ENCODE results near the gene INTS15. TPM values are rescaled to one million over a fixed set of nuclear protein-coding genes. Genes with fewer than 3 reads are reported as not detected.
A peak's percentile ranks its signal among the peaks of the same experiment; 100 is the strongest.

Gene INTS15
- 24.7 and 30.7 TPM in 2 replicates for total RNA-seq (2014; rRNA removed; shearing (Covaris generic))

DNA sequence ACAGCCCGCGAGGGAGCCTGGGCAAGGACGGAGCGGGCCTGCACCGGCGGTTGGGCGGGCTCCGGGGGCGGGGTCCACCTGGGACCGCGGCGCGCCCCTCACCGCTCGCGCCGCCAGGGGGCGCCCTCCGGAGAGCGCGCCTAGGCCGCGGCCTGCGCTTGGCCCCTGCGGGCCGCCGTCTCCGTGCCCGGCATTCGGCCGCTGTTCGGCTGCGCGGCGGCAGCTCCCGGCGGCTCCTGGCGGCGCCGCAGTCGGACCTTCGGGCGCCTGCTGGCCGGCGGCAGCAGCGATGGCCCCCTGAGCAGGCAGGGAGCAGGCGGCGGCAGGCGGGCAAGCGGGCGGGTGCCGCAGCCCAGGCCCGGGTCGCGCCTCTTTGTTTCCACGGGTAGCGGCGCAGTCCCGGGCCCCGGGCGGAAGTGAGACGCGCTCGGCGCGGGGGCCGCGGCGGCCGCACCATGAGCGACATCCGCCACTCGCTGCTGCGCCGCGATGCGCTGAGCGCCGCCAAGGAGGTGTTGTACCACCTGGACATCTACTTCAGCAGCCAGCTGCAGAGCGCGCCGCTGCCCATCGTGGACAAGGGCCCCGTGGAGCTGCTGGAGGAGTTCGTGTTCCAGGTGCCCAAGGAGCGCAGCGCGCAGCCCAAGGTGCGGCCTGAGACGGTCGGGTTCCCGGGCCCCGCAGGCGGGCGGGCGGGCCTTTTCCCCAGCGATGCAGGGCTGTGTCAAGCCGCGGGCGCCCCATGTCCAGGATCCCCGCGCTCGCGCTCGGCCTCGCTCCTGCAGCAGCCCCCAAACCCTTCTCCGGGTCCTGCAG lies at the start of gene INTS15:
Gene INTS15 (plus strand): TSS at position 193 of the 816 bp plus-strand sequence. CDS start 263 bp downstream, at position 456.
- H3K36me3 ChIP-seq (replicated peaks; ENCODE audit: control insufficient read depth, insufficient read depth, low read length) = peaks cover 10% of the 10 kb centered on the region
- no peaks in the 10 kb centered on the region for H3K27me3 ChIP-seq (ENCODE audit: control insufficient read depth, insufficient read depth, low read length)
- H3K4me3 ChIP-seq (ENCODE audit: insufficient read depth, low read depth, low read length) = peak within 1 kb of the TSS; percentile 95
- DNase-seq = peak; percentile 99

- Histone ChIP-seq H3K36me3 (replicated peaks; ENCODE audit: control insufficient read depth, insufficient read depth, low read length) (no peaks in the 10 kb centered on the region), H3K27me3 (ENCODE audit: control insufficient read depth, insufficient read depth, low read length) (no peaks in the 10 kb centered on the region; the same call in 1 of the 2 replicates), H3K4me3 (ENCODE audit: insufficient read depth, low read depth, low read length) (no peak overlapping the region)
- DNase-seq = no peak
Measured at GRCh38 chr7:6542368-6542767, 47.5 kb upstream of the INTS15 start.

DNA sequence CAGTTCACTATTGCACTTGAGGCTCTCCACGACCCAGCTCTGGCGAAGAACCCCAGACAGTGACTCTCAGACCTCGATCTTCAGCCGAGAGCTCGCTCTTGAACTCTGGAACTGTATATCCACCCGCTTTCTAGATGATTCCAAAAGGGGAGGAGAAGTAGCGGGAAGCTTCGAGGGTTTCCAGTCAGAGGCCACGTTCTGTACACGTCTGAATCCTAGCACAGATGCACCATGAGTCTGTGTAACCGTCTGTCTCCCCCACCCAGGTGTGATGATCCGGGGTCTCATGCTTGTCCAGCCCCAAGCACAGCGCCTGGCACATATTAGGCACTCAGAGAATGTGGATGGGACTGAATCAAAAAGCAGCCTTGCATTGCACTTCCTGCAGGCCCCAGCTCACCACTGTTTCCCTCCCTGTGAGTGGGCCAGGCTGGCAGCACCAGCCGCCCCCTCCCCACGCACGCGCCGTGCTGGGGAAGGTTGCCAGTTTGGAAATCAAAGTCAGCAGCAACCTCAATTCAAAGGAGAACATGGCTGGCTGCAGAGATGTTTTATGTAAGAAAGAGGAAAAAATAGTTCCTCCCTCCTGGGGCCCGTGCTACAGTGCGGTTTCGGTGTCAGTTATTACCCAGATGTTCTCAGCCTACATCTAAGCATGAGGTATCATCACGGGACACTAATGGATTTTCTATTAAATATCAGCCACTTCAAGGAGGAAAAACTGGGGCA lies 44.3 kb upstream of the INTS15 start:
- Histone ChIP-seq H3K27me3 (ENCODE audit: control insufficient read depth, insufficient read depth, low read length) (no peaks in the 10 kb centered on the region), H3K36me3 (replicated peaks; ENCODE audit: control insufficient read depth, insufficient read depth, low read length) (no peaks in the 10 kb centered on the region), H3K4me3 (ENCODE audit: insufficient read depth, low read depth, low read length) (no peak overlapping the region)
- DNase-seq = peak; percentile 33

DNA sequence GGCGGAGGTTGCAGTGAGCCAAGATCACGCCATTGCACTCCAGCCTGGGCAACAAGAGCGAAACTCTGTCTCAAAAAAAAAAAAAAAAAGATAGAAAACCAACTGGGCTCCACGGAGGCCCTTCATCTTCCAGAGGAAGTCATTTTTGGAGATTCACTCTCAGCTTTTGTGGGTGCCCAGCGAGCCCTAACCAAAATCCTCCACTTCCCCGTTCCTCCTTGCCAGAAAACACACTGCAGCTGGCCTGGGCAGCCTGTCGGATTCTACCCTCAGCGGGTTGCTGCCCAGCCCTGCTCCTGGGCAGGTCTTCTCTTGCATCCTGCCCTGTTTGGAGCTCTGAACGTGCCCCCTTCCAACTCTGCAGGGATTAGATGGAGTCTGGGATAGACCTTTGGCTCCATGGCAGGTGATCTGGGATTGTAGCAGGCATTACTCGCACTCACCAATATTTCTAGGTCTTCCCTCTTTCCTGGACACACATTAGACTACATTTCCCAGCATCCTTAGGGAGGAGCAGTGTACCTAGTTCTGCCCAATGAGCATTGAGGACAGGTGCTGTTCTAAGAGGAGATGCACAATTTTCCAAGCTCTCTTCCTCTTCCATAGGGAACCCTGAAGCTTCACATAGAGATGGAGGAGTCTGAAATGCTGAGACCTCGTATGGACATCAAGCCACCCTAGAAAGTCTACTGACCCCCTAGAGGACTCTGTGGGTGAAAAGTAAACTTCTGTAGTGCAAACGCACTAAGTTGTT lies 43.1 kb upstream of the INTS15 start:
- Histone ChIP-seq H3K36me3 (replicated peaks; ENCODE audit: control insufficient read depth, insufficient read depth, low read length) (no peaks in the 10 kb centered on the region), H3K4me3 (ENCODE audit: insufficient read depth, low read depth, low read length) (no peak overlapping the region), H3K27me3 (ENCODE audit: control insufficient read depth, insufficient read depth, low read length) (no peaks in the 10 kb centered on the region)
- peak; percentile 85 for DNase-seq

DNA sequence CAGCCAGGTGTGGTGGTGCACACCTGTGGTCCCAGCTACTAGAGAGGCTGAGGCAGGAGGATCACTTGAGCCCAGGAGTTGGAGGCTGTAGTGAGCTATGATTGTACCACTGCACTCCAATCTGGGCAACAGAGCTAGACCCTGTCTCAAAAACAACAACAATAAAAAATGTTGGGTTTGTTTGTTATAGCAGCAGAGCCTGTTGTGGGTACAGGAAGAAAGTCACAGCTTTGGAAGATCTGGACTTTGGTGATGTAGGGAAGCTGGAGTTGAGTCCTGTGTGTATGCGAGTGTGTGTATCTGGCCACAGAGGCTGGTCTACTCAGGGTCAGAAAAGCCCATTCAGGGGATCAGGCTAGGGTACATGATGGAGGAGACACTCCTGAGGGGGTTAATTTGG lies 42.4 kb upstream of the INTS15 start:
- peak; percentile 10 for DNase-seq
- Histone ChIP-seq H3K4me3 (ENCODE audit: insufficient read depth, low read depth, low read length) (no peak overlapping the region), H3K27me3 (ENCODE audit: control insufficient read depth, insufficient read depth, low read length) (no peaks in the 10 kb centered on the region), H3K36me3 (replicated peaks; ENCODE audit: control insufficient read depth, insufficient read depth, low read length) (no peaks in the 10 kb centered on the region)

DNA sequence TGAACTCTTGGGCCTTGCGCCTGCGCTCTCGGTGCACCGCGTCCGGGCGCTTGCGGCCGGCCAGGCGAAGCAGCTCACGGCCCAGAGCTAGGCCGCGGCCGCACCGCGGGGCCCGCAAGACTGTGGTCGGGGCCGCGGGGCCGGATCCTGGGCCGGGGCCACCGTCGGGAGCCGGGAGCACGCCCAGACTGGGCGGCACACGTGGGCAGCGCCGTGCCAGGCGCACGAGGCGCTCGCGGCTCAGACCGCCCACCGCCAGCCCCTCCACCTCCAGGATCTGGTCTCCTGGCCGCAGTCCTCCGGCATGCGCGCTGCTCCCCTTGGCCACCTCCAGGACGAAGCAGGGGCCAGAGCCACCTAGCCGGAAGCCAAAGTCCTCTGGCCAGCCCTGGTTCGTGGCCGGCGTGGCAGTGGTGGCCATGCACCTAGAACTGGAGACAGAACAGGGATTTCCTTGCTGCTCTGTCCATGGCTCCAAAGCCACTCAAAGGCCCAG lies 38.8 kb upstream of the INTS15 start, which contains the start of gene GRID2IP:
Gene GRID2IP (minus strand): TSS at position 446 of the 496 bp plus-strand sequence. CDS start 25 bp downstream, at position 421.
- Histone ChIP-seq H3K4me3 (ENCODE audit: insufficient read depth, low read depth, low read length) (no peak within 1 kb of the TSS), H3K27me3 (ENCODE audit: control insufficient read depth, insufficient read depth, low read length) (no peaks in the 10 kb centered on the region), H3K36me3 (replicated peaks; ENCODE audit: control insufficient read depth, insufficient read depth, low read length) (no peaks in the 10 kb centered on the region)
- peak; percentile 59 for DNase-seq

DNA sequence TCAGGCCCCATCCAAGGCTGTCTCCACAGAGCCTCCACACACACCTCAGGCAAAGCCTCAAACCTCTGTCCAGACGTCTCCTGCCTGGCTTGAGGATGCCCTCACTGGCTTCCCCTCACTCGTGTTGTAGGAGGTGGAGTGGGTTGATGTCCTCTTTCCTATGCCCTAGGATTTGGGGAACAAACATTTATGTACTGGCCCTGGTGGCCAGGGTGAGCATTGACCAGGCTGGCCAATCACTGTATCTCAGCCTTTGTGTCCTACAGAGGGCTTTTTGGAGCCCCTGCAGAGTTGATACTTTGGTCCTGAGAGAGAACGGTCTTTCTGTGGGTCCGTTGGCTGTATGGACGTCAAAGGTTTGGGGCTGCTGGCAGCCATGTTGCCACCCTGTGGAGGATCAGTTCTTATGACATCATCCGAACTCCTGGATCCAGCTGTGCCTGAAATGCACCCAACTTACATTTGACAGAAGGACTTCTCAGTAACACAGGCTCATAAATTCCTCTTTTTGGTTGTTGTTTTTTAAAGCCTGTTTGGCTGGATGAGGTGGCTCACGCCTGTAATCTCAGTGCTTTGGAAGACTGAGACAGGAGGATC lies 36.3 kb upstream of the INTS15 start:
- H3K27me3 ChIP-seq (ENCODE audit: control insufficient read depth, insufficient read depth, low read length) = no peaks in the 10 kb centered on the region

DNA sequence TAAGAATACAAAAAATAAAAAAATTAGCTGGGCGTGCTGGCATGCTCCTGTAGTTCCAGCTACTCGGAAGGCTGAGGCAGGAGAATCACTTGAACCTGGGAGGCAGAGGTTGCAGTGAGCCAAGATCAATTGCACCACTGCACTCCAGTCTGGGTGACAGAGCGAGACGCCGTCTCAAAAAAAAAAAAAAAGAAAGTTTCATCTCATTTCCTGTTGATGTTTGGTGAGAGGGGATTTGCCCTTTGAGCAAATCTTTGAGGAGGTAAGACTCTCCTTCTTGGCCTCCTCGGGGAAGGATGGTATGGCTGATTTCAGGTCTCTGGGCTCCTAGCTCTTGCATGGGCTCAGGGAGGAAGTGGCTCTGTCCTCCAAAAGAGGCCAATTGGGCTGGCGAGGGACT lies 35.0 kb upstream of the INTS15 start:
- no peaks in the 10 kb centered on the region for H3K36me3 ChIP-seq (replicated peaks; ENCODE audit: control insufficient read depth, insufficient read depth, low read length)
- H3K4me3 ChIP-seq (ENCODE audit: insufficient read depth, low read depth, low read length) = no peak overlapping the region
- no peaks in the 10 kb centered on the region for H3K27me3 ChIP-seq (ENCODE audit: control insufficient read depth, insufficient read depth, low read length)
- DNase-seq = peak; percentile 10

More for the DNA sequence above, 36.3 kb upstream of the INTS15 start:
- Histone ChIP-seq H3K4me3 (ENCODE audit: insufficient read depth, low read depth, low read length) (no peak overlapping the region), H3K36me3 (replicated peaks; ENCODE audit: control insufficient read depth, insufficient read depth, low read length) (no peaks in the 10 kb centered on the region)
- peak; percentile 66 for DNase-seq

DNA sequence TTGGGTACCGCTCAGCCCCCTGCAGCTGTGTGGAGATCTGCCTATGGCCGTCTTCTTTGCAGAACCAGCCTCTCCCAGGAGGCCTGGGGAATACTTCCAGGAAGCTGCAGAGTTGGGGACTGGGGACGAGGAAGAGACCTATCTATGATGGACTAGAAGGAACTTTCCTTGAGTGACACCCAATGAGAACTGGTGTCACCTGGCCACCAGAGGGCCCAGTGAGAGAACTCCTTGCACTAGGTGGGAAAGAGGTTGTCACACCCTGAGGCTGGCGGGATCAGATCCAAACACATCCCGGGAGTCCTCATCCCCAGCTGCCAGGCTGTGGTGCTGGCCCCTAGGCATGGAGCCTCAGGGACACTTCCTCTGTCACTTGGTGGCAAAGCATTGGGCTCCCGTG lies 33.6 kb upstream of the INTS15 start:
- DNase-seq = peak; percentile 80
- Histone ChIP-seq H3K4me3 (ENCODE audit: insufficient read depth, low read depth, low read length) (no peak overlapping the region), H3K27me3 (ENCODE audit: control insufficient read depth, insufficient read depth, low read length) (no peaks in the 10 kb centered on the region), H3K36me3 (replicated peaks; ENCODE audit: control insufficient read depth, insufficient read depth, low read length) (no peaks in the 10 kb centered on the region)

GRCh38 chr7:6558837-6559236 lies 31.0 kb upstream of the INTS15 start:
- Histone ChIP-seq H3K4me3 (ENCODE audit: insufficient read depth, low read depth, low read length) (no peak overlapping the region), H3K27me3 (ENCODE audit: control insufficient read depth, insufficient read depth, low read length) (no peaks in the 10 kb centered on the region), H3K36me3 (replicated peaks; ENCODE audit: control insufficient read depth, insufficient read depth, low read length) (no peaks in the 10 kb centered on the region)
- DNase-seq = peak; percentile 78

DNA sequence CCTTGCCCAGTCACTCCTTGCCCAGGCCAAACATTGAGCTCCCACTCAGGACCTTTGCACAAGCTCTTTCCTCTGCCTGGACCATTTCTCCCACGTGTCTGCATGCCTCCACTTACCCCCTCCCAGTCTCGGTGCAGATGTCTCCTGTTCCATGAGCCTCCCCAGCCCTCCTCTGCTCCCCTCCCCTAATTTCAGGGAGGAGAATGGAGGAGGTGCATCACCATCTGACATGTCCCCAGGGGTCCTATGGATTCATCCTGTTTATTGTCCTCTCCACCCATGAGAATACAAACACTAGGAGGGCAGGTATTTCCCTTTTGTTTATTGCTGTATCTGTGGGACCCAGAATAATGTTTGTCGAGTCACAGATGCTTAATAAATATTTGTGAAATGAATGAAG lies 29.9 kb upstream of the INTS15 start:
- H3K4me3 ChIP-seq (ENCODE audit: insufficient read depth, low read depth, low read length) = no peak overlapping the region
- H3K36me3 ChIP-seq (replicated peaks; ENCODE audit: control insufficient read depth, insufficient read depth, low read length) = no peaks in the 10 kb centered on the region
- H3K27me3 ChIP-seq (ENCODE audit: control insufficient read depth, insufficient read depth, low read length) = no peaks in the 10 kb centered on the region
- peak; percentile 56 for DNase-seq

- no peak overlapping the region for H3K4me3 ChIP-seq (ENCODE audit: insufficient read depth, low read depth, low read length)
- no peaks in the 10 kb centered on the region for H3K36me3 ChIP-seq (replicated peaks; ENCODE audit: control insufficient read depth, insufficient read depth, low read length)
- no peaks in the 10 kb centered on the region for H3K27me3 ChIP-seq (ENCODE audit: control insufficient read depth, insufficient read depth, low read length)
- DNase-seq = no peak
Measured at GRCh38 chr7:6562106-6562505, 27.7 kb upstream of the INTS15 start.

DNA sequence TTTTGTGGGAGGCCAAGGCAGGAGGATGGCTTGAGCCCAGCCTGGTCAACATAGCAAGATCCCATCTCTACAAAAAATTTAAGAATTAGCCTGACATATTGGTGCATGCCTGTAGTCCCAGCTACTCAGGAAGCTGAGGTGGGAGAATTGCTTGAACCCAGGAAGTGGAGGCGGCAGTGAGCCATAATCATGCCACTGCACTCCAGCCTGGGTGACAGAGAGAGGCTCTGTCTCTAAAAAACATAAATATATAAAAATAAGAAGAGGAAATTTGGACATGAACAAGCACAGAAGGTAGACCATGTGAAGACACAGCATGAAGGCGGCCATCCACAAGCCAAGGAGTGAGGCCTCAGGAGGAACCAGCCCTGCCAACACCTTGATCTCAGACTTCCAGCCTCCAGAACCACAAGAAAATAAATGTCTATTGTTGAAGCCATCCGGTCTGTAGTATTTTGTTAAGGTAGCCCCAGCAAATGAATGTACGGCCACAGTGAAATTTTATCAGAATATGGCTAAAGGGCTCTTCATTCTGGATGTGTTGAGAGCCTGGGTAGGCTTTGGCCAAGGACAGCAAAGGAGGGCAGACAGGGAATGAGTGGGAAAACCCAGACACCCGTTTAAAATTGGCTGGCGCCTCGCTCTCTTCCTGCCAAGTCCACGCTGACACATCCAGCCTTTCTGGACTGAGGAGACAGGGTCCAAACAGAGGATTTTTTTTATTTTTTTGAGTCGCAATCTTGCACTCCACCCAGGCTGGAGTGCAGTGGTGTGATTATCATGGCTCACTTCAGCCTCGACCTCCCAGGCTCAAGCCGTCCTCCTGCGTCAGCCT lies 25.7 kb upstream of the INTS15 start:
- no peak for DNase-seq
- H3K36me3 ChIP-seq (replicated peaks; ENCODE audit: control insufficient read depth, insufficient read depth, low read length) = no peaks in the 10 kb centered on the region

More for the DNA sequence above, 25.7 kb upstream of the INTS15 start:
- no peaks in the 10 kb centered on the region for H3K27me3 ChIP-seq (ENCODE audit: control insufficient read depth, insufficient read depth, low read length)
- H3K4me3 ChIP-seq (ENCODE audit: insufficient read depth, low read depth, low read length) = no peak overlapping the region

All from H7 (cell line).